ENCODE results near the gene MIA3.
"Not testable (repeated sequence)": the region's sequence is repeated elsewhere in the genome, so short reads cannot be mapped to it uniquely, and the experiment has no call there.

The MIA3 gene

GRCh38 chr1:222663431-222663934 lies 45.6 kb downstream of the MIA3 start:
- H3K4me3 ChIP-seq (ENCODE audit: low read length) = no peak overlapping the region
- no peak for DNase-seq (ENCODE audit: low read depth)
- no peak for TF ChIP-seq CTCF (IDR thresholded peaks at IDR 0.05; ENCODE audit: insufficient read depth, low read depth, low read length, missing control alignments)

- TF ChIP-seq CTCF (IDR thresholded peaks at IDR 0.05; ENCODE audit: insufficient read depth, low read depth, low read length, missing control alignments) = no peak
- H3K4me3 ChIP-seq (ENCODE audit: low read length) = no peak overlapping the region
- no peak for DNase-seq (ENCODE audit: low read depth)
Measured at GRCh38 chr1:222665964-222666363, 48.1 kb downstream of the MIA3 start.

- DNase-seq (ENCODE audit: low read depth) = not testable (repeated sequence)
Measured at GRCh38 chr1:222668184-222668583, 50.3 kb downstream of the MIA3 start.

GRCh38 chr1:222669107-222669506 lies 51.2 kb downstream of the MIA3 start:
- H3K4me3 ChIP-seq (ENCODE audit: low read length); DNase-seq (ENCODE audit: low read depth): not testable (repeated sequence)

More at GRCh38 chr1:222668184-222668583, 50.3 kb downstream of the MIA3 start:
- not testable (repeated sequence) for H3K4me3 ChIP-seq (ENCODE audit: low read length)

GRCh38 chr1:222670110-222670509 lies 52.2 kb downstream of the MIA3 start:
- no peak for DNase-seq (ENCODE audit: low read depth)
- H3K4me3 ChIP-seq (ENCODE audit: low read length) = no peak overlapping the region
- TF ChIP-seq CTCF (IDR thresholded peaks at IDR 0.05; ENCODE audit: insufficient read depth, low read depth, low read length, missing control alignments) = no peak

GRCh38 chr1:222680080-222680479 lies 62.2 kb downstream of the MIA3 start:
- no peak for TF ChIP-seq CTCF (IDR thresholded peaks at IDR 0.05; ENCODE audit: insufficient read depth, low read depth, low read length, missing control alignments)
- H3K4me3 ChIP-seq (ENCODE audit: low read length) = no peak overlapping the region
- no peak for DNase-seq (ENCODE audit: low read depth)

- DNase-seq (ENCODE audit: low read depth) = no peak
- TF ChIP-seq CTCF (IDR thresholded peaks at IDR 0.05; ENCODE audit: insufficient read depth, low read depth, low read length, missing control alignments) = no peak
- no peak overlapping the region for H3K4me3 ChIP-seq (ENCODE audit: low read length)
Measured at GRCh38 chr1:222691016-222691415, 73.1 kb downstream of the MIA3 start.

- TF ChIP-seq CTCF (IDR thresholded peaks at IDR 0.05; ENCODE audit: insufficient read depth, low read depth, low read length, missing control alignments) = no peak
Measured at GRCh38 chr1:222694927-222695326, 77.0 kb downstream of the MIA3 start.

More at GRCh38 chr1:222694927-222695326, 77.0 kb downstream of the MIA3 start:
- no peak overlapping the region for H3K4me3 ChIP-seq (ENCODE audit: low read length)
- DNase-seq (ENCODE audit: low read depth) = no peak
